H9 (cell line): ENCODE data around the gene AHNAK. TPM values are rescaled to one million over a fixed set of nuclear protein-coding genes. Genes with fewer than 3 reads are reported as not detected.

Experiments
- DNase-seq: peaks from one replicate; pipeline ENCODE4 v3.0.0-alpha.2; 2017
- H2AFZ ChIP-seq: one replicate; pipeline ENCODE4 v1.6.1; 2013; ENCODE audit warnings: mild to moderate bottlenecking, low read length, control low read depth, moderate library complexity
- H2AK5ac ChIP-seq: 2 replicates; pipeline ENCODE4 v1.6.1; 2013; ENCODE audit warnings: low read length, control low read depth, mixed read lengths; ENCODE audit not compliant: insufficient read length
- H2BK120ac ChIP-seq: one replicate; pipeline ENCODE4 v1.6.1; 2013; ENCODE audit warnings: low read depth, mild to moderate bottlenecking, low read length, control low read depth, inconsistent platforms; ENCODE audit not compliant: poor library complexity, severe bottlenecking
- H2BK12ac ChIP-seq: 2 replicates; pipeline ENCODE4 v1.6.1; 2013; ENCODE audit warnings: low read length, control low read depth, mixed read lengths, low read depth; ENCODE audit not compliant: insufficient read length
- H2BK15ac ChIP-seq: 2 replicates; pipeline ENCODE4 v1.6.1; 2013; ENCODE audit warnings: low read depth, low read length, control low read depth
- H2BK20ac ChIP-seq: one replicate; pipeline ENCODE4 v1.6.1; 2013; ENCODE audit warnings: low read depth, mild to moderate bottlenecking, low read length, control low read depth, inconsistent platforms; ENCODE audit not compliant: poor library complexity, severe bottlenecking
- H2BK5ac ChIP-seq: 2 replicates; pipeline ENCODE4 v1.6.1; 2013; ENCODE audit warnings: low read length, control low read depth, mixed read lengths; ENCODE audit not compliant: insufficient read length
- H3K14ac ChIP-seq: 2 replicates; pipeline ENCODE4 v1.6.1; 2013; ENCODE audit warnings: low read length, control low read depth; ENCODE audit not compliant: insufficient read depth
- H3K18ac ChIP-seq: 2 replicates; pipeline ENCODE4 v1.6.1; 2013; ENCODE audit warnings: low read depth, mild to moderate bottlenecking, mixed read lengths, low read length, control low read depth; ENCODE audit not compliant: insufficient read length
- H3K23ac ChIP-seq: 2 replicates; pipeline ENCODE4 v1.6.1; 2013; ENCODE audit warnings: low read length, control low read depth, mixed read lengths, low read depth; ENCODE audit not compliant: insufficient read length
- H3K23me2 ChIP-seq: 2 replicates; pipeline ENCODE4 v1.6.1; 2013; ENCODE audit warnings: low read depth, mild to moderate bottlenecking, mixed read lengths, low read length, control low read depth; ENCODE audit not compliant: insufficient read length, poor library complexity, severe bottlenecking
- H3K27ac ChIP-seq: 2 replicates; pipeline ENCODE4 v1.5.1; 2013; ENCODE audit warnings: low read length, control low read depth, mixed read lengths, low read depth; ENCODE audit not compliant: insufficient read length
- H3K27me3 ChIP-seq: 2 replicates; pipeline ENCODE4 v1.6.1; 2013; ENCODE audit warnings: low read length, control low read depth, inconsistent platforms; ENCODE audit not compliant: insufficient read depth
- H3K4ac ChIP-seq: 2 replicates; pipeline ENCODE4 v1.6.1; 2013; ENCODE audit warnings: low read depth, mild to moderate bottlenecking, control low read depth, inconsistent platforms, low read length, moderate library complexity
- H3K4me1 ChIP-seq: 2 replicates; pipeline ENCODE4 v1.6.1; 2013; ENCODE audit warnings: low read length, control low read depth, inconsistent platforms; ENCODE audit not compliant: insufficient read depth
- H3K4me2 ChIP-seq: 2 replicates; pipeline ENCODE4 v1.6.1; 2013; ENCODE audit warnings: low read length, control low read depth, mixed read lengths; ENCODE audit not compliant: insufficient read length, insufficient read depth
- H3K56ac ChIP-seq: 2 replicates; pipeline ENCODE4 v1.6.1; 2013; ENCODE audit warnings: low read depth, mild to moderate bottlenecking, mixed read lengths, low read length, control low read depth; ENCODE audit not compliant: insufficient read length
- H3K79me1 ChIP-seq: 2 replicates; pipeline ENCODE4 v1.6.1; 2013; ENCODE audit warnings: low read depth, mild to moderate bottlenecking, moderate library complexity, low read length, control low read depth, inconsistent platforms; ENCODE audit not compliant: insufficient read depth, poor library complexity, severe bottlenecking
- H3K79me2 ChIP-seq: 2 replicates; pipeline ENCODE4 v1.6.1; 2013; ENCODE audit warnings: low read length, control low read depth, inconsistent platforms; ENCODE audit not compliant: insufficient read depth
- H3K9ac ChIP-seq: 2 replicates; pipeline ENCODE4 v1.6.1; 2013; ENCODE audit warnings: low read length, control low read depth, mixed read lengths; ENCODE audit not compliant: insufficient read length; ENCODE audit errors: extremely low read depth
- H3K9me3 ChIP-seq: one replicate; pipeline ENCODE4 v1.6.1; 2013; ENCODE audit warnings: low read depth, low read length, inconsistent platforms; ENCODE audit not compliant: control insufficient read depth
- H3T11ph ChIP-seq: one replicate; pipeline ENCODE4 v1.6.1; 2013; ENCODE audit warnings: mild to moderate bottlenecking, low read length, control low read depth, inconsistent platforms
- H4K20me1 ChIP-seq: one replicate; pipeline ENCODE4 v1.6.1; 2013; ENCODE audit not compliant: control insufficient read depth, insufficient read length, insufficient read depth
- H4K5ac ChIP-seq: 2 replicates; pipeline ENCODE4 v1.6.1; 2013; ENCODE audit warnings: low read depth, mild to moderate bottlenecking, mixed read lengths, low read length, control low read depth; ENCODE audit not compliant: insufficient read length
- H4K8ac ChIP-seq: replicated peaks from 2 replicates; pipeline ENCODE4 v1.6.1; 2013; ENCODE audit warnings: low read length, control low read depth, mixed read lengths, low read depth; ENCODE audit not compliant: insufficient read length
- H4K91ac ChIP-seq: 2 replicates; pipeline ENCODE4 v1.6.1; 2013; ENCODE audit warnings: low read depth, mild to moderate bottlenecking, moderate library complexity, mixed read lengths, low read length, control low read depth; ENCODE audit not compliant: insufficient read length
- H3K27ac Mint-ChIP-seq, 3 experiments: 2 replicates in 2 of 3; 3 replicates in 1 of 3; pipeline ENCODE4 v1.8.0; 2020 to 2021; ENCODE audit warnings: mixed read lengths in 3 of 3, mild to moderate bottlenecking in 1 of 3, moderate library complexity in 1 of 3
- H3K27me3 Mint-ChIP-seq: 2 replicates; pipeline ENCODE4 v1.8.0; 2021; ENCODE audit warnings: low read depth, mild to moderate bottlenecking, moderate library complexity, mixed read lengths
- H3K36me3 Mint-ChIP-seq, 3 experiments: 2 replicates in 2 of 3; 3 replicates in 1 of 3; pipeline ENCODE4 v1.8.0; 2020 to 2021; ENCODE audit warnings: low read depth in 3 of 3, mixed read lengths in 3 of 3; ENCODE audit not compliant: insufficient read depth in 1 of 3
- H3K4me1 Mint-ChIP-seq, 2 experiments: 2 replicates each; pipeline ENCODE4 v1.8.0; 2020; ENCODE audit warnings: mixed read lengths in 2 of 2
- H3K4me3 Mint-ChIP-seq, 2 experiments: 2 replicates in 1 of 2; 3 replicates in 1 of 2; pipeline ENCODE4 v1.8.0; 2020 to 2021; ENCODE audit warnings: mild to moderate bottlenecking in 2 of 2, mixed read lengths in 2 of 2, moderate library complexity in 1 of 2
- H3K9me3 Mint-ChIP-seq, 2 experiments: 2 replicates in 1 of 2; 3 replicates in 1 of 2; pipeline ENCODE4 v1.8.0; 2020; ENCODE audit warnings: mild to moderate bottlenecking in 2 of 2, mixed read lengths in 2 of 2, moderate library complexity in 1 of 2
- CTCF ChIP-seq: fragments of 200-600 bp; sonication (generic); conservative IDR thresholded peaks from 3 replicates; pipeline ENCODE4 v1.8.0; 2021; ENCODE audit warnings: antibody characterized with exemption, mild to moderate bottlenecking
- WGBS: extraction: QIAGEN DNeasy Blood & Tissue Kit; methylation state at CpG from one replicate; pipeline ENCODE4 v1.1.7; 2013; ENCODE audit warnings: missing lambda C conversion rate, low lambda C conversion rate, mixed read lengths; ENCODE audit not compliant: insufficient read length; ENCODE audit errors: extremely low coverage; 5-methylcytosine and 5-hydroxymethylcytosine counted together
- total RNA-seq: library from RNA; stranded (reverse); gene quantifications from 2 replicates; pipeline ENCODE4 v1.2.1, GENCODE V29; 2021

Gene AHNAK
- total RNA-seq, 1 experiment from 2014 or later: 15.2 TPM

GRCh38 chr11:62395885-62396551 lies 150.6 kb downstream of the AHNAK start:
- Mint-ChIP-seq H3K4me3 (no peak overlapping the region), H3K27ac (peak overlapping the region in 2 of 3 experiments; percentile 32 to 89; a peak in 1 of 7 replicates), H3K36me3 (no peaks in the 10 kb centered on the region), H3K4me1 (peaks cover 9 to 38% of the 10 kb centered on the region in 2 experiments), H3K9me3 (no peaks in the 10 kb centered on the region), H3K27me3 (no peaks in the 10 kb centered on the region)
- Histone ChIP-seq H3K27me3 (no peaks in the 10 kb centered on the region), H2BK15ac (no peak overlapping the region), H2AK5ac (no peak overlapping the region), H3K9me3 (no peaks in the 10 kb centered on the region), H3K56ac (no peak overlapping the region), H3K27ac (no peak overlapping the region), H4K91ac (no peak overlapping the region), H3K18ac (no peak overlapping the region), H3K14ac (no peak overlapping the region), H3K4me1 (peaks cover 4% of the 10 kb centered on the region; the same call in 1 of the 2 replicates), H3K79me1 (no peaks in the 10 kb centered on the region), H3K9ac (no peak overlapping the region), H4K20me1 (no peaks in the 10 kb centered on the region), H4K5ac (no peak overlapping the region), H3K79me2 (no peaks in the 10 kb centered on the region), H3K23me2 (peaks cover 6% of the 10 kb centered on the region), H2BK20ac (no peak overlapping the region), H2BK120ac (no peak overlapping the region), H3K4me2 (no peak overlapping the region), H2BK12ac (no peak overlapping the region), H3T11ph (no peak overlapping the region), H3K23ac (no peak overlapping the region), H2BK5ac (no peak overlapping the region), H2AFZ (no peak overlapping the region), H4K8ac (no peak overlapping the region), H3K4ac (no peak overlapping the region)
- TF ChIP-seq CTCF: no peak
- WGBS: no CpG with 5 or more reads among the region's 10 CpGs
- DNase-seq: no peak
